Urothelium cell line (cell line): ENCODE data around the gene DAPP1.
"Not testable (repeated sequence)": the region's sequence is repeated elsewhere in the genome, so short reads cannot be mapped to it uniquely, and the experiment has no call there.

Experiments
- DNase-seq: peaks from one replicate; pipeline ENCODE4 v3.0.0; 2011; ENCODE audit warnings: low spot score, mixed read lengths
- FAIRE-seq: peaks from 2 replicates; lab custom pipeline; 2011; peaks lifted over from hg19 to GRCh38; lab: Jason Lieb, UNC

Gene DAPP1

DNA sequence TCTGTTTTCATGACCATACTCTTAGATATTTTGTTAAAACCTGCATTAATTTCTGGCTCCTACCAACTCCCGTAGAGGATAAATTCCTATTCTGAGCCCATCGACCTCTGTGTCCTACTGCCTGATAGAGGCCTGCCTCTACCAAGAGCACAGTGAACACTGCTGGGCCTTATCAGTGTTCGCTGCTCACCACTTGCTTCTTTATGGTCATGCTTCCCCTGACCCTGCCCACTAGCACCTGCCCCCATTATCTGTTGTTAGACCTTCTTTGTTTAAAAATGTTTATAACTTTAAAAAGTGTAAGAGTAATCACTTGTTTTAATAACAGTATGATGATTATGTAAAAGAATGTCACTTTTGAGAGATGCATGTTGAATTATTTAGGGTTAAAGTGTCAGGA lies 6.1 kb downstream of the DAPP1 start:
- FAIRE-seq (no peak), DNase-seq (no peak)

- DNase-seq (no peak), FAIRE-seq (no peak)
Observed at GRCh38 chr4:99824070-99824599, 7.5 kb downstream of the DAPP1 start.

DNA sequence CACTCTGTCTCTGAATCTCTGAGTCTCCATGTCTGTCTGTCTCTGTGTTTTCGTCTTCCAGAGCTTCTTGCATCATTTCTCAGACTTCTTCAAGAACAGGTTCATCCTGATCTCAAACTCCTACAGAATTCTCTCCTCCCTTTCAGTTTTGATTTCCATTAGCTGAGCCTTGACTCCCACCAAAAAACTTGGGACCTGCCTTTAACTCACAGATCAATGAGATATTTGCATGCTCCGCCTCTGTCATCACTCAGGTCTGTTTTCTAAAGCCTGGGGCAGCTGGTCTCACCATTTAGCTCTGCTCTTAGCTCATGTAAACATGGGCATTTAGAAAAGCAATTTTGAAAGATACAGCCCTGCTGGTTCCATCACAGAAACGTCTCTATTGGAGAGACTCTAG lies 8.6 kb downstream of the DAPP1 start:
- DNase-seq, result no peak

DNA sequence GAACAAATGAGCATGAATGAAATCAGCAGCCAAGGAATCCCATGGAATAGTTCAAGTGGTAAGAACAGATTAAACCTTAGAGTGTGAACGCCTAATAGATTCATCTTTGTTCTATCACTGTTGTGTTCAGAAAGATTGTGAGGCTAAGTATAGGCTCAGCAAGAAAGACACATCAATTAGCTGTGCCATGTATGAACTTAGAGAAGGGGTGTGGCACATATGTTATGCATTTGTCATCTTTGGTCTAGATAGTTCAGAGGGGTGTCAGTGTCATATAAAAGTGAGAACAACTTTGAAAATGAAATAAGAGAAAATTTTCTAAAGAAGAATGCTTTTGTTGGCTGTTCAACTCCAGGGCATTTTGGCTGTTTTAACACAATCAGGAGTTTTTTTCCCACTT lies 9.4 kb downstream of the DAPP1 start:
- DNase-seq, result no peak
- no peak for FAIRE-seq

More for the DNA sequence above, 8.6 kb downstream of the DAPP1 start:
- FAIRE-seq, result no peak

DNA sequence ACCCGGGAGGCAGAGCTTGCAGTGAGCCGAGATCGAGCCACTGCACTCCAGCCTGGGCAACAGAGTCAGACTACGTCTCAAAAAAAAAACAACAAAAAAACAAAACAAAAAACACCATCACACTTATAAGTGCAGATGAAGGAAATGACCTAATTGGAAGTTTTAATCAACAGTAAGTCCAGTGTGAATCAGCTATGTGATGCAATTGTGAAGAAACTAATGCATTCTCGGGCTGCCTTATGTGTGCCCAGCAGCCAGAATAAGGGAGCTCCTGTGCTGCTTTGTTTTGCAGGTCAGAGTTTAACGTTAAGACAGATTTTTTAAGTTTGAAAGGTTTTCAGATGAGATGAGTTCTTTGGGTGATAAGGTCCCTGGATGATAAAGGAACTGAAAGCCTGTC lies 10.8 kb downstream of the DAPP1 start:
- no peak for FAIRE-seq
- no peak for DNase-seq

DNA sequence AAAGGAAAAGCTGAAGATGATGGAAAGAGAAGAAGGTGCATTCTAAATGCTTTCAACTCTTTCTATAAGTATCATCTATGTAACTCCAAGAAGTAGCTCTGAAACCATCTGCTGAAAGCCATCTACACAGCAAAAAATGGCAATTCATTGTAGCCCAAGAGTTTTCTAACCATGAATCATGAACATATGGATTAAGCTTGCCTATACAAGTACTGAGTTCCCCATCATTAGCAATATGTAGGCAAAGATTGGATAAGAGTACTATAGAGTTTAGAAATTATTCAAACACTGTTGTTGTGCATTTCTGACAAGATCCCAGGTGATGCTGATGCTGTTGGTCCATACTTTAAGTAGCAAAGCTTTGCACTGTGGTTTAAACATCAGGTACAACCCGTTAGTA lies 11.2 kb downstream of the DAPP1 start:
- DNase-seq (no peak), FAIRE-seq (no peak)

DNA sequence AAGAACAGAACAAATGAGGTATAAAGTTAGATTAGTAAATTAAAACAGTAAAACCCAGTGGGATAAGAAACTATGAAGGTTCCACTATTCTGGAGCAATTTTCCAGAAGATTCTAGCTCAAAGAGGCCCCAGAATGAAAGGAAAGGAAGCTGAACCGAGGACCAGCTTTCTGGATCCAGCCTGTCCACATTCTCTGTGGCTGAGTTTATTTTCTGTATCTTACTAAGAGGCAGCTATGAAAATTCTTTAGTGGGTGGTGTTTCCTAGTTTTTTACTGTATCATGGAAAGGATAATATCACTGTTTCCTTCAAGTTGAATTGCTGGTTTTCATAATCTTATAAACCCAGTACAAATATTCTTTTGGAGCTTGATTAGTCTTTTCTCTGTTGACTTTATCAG lies 11.8 kb downstream of the DAPP1 start:
- DNase-seq (no peak), FAIRE-seq (no peak)

- FAIRE-seq, result not testable (repeated sequence)
Observed at GRCh38 chr4:99830051-99830450, 13.4 kb downstream of the DAPP1 start.

GRCh38 chr4:99832321-99832720 lies 15.7 kb downstream of the DAPP1 start:
- no peak for DNase-seq
- FAIRE-seq, result no peak

More at GRCh38 chr4:99830051-99830450, 13.4 kb downstream of the DAPP1 start:
- not testable (repeated sequence) for DNase-seq

DNA sequence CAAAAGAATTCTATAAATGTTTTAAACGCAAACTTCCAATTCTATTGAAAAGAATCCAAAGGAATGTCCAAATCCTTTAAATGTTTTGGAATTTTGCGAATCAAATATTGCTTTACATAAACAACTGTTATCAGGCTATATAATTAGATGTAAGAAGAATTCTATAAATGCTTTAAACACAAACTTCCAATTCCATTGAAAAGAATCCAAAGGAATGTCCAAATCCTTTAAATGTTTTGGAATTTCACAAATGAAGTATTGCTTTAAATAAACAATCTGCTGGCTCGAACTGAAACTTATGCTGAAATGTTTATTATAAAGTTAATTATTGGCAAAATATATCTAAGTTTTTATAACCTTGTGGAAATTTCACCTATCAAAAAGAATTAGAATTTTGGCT lies 16.1 kb downstream of the DAPP1 start:
- FAIRE-seq (no peak), DNase-seq (no peak)

DNA sequence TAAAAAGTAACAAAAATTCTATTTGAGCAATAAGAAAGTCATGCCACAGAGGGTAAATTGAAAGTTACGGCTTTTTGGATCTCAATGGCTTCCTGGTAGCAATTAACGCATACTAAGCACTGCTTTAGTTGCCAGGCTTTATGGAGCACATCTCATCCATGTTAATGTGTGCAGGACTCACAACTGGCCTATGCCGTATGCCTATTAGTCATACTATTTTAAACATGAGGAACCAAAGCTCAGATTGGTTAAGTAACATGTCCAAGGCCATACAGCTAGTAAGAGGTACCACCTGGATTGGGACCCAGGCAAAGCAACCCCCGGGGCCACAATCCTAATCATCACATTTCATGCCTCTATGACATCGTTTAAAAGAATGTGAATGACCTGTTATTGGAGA lies 17.1 kb downstream of the DAPP1 start:
- DNase-seq (no peak), FAIRE-seq (no peak)

- DNase-seq (no peak), FAIRE-seq (no peak)
Observed at GRCh38 chr4:99834569-99834968, 17.9 kb downstream of the DAPP1 start.

DNA sequence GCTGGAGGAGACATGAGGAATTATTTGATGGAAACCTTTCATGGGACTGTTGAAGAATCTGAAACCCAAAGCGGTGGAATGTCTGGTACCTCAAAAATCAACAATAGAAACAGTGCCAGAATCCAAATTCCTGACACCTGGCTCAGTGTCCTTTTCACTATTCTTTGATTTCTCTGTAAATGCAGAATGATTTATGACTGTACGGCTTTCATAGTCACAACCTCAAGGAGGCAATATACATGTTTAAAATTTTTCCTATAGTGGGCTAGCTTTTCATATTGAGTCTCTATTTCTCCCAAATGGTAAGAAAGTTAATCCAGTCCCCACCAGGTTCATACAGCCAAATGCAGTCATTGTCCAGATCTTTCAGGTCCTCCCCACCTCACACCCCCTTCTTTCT lies 19.3 kb downstream of the DAPP1 start:
- DNase-seq (no peak), FAIRE-seq (no peak)

DNA sequence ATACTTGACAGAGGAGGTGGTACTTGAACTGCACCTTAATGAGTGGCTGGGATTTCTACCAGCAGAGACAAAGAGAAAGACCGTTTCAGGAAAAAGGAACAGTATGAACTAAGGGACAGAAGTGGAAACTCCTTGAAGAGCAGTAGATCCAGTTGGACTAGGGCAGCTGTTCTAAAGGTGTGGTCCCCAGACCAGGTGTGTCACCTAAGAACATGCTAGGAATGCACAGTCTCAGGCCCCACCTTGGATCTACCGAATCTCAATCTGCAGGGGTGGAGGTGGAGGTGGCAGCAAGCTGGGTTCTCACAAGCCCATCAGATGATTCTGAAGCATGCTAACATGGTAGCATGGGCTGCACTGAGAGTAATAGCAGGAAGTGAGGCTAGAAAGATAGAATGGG lies 22.3 kb downstream of the DAPP1 start:
- DNase-seq, result no peak
- FAIRE-seq, result no peak

DNA sequence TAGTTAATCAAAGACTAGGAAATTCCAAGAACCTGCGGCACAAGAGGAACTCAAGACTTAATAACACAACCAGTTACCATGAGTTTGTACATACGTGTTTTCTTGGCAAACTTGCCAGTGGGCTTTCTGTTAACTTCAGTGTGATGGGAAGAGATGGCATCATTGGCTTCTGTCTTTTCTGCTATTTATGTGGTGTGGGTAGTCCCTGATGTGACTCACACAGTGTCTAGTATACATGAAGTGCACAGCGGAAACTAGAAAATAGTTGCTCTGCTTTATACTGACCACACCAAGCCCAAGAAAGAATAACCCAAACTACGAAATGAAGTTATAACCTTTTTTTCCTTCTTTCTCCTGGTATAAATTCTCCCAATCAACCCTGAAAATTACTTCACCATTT lies 24.5 kb downstream of the DAPP1 start:
- FAIRE-seq (no peak), DNase-seq (no peak)

DNA sequence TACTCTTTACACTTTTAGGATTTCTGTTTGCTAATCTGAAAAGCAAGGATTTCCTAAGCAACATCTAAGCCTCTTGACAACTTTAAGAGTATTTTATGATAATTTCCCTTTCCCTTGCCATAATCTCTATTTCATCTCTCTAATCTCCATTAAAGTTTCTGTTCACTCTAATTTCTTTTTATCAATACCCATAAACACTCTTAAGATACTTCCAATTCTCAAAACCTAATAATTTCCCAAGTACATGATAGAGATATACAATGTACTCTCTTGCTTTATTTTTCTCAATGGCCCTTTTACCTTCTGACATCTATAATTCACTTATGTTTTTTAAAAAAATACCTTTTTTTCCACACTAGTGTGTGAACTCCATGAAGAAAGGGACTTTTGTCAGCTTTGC lies 26.8 kb downstream of the DAPP1 start:
- no peak for DNase-seq
- no peak for FAIRE-seq

GRCh38 chr4:99844048-99844447 lies 27.4 kb downstream of the DAPP1 start:
- DNase-seq, result no peak
- no peak for FAIRE-seq

DNA sequence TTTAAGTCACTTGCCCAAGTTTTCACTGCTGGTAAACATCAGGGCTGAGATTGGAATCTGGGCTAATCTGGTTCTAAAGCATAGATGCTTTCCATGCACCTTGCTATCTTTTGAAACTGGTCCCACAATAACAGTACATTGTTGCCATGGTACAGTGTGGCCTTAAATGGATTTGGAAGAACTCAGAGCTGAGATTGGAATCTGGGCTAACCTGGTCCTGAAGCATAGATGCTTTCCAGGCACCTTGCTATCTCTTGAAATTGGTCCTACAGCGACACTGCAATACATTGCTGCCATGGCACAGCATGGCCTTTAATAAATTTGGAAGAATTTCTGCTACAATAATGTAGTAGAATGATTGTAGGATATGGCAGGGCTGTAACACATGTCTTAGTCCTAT lies 28.6 kb downstream of the DAPP1 start:
- no peak for DNase-seq
- FAIRE-seq, result no peak

DNA sequence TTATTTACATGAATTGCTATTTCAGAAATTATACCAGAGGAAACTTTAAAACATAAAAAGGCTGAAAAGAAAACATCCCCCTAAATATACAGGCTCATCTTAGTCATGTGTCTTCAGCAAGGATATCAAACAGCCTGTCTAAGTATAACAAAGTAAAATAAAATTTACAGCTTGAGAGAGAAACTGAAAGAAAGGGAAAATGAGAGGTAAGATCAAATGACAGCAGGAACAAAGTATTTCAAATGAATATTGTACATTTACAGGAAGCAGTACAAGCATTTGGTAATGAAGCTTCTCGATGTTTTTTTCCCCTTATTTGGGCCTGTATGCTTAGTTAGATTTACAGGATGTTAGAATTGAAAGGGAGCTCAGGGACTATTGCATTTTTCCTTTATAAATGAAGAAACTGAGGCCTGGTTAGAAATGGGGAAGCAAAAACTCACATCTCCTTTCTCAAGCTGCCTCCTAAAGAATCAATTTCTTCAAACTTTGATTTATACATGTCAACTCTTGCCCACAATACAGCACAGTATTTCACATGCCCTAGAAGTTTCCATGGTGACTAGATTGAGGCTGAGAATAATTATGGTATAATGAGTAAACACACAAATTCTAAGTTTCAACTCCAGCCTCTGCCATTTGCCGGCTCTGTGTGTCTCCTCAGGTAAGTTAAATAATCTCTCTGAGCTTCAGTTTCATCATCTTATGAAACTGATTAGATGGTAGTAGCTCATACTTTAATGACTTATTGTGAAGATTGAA lies 29.3 kb downstream of the DAPP1 start:
- FAIRE-seq, result no peak
- DNase-seq, result no peak

DNA sequence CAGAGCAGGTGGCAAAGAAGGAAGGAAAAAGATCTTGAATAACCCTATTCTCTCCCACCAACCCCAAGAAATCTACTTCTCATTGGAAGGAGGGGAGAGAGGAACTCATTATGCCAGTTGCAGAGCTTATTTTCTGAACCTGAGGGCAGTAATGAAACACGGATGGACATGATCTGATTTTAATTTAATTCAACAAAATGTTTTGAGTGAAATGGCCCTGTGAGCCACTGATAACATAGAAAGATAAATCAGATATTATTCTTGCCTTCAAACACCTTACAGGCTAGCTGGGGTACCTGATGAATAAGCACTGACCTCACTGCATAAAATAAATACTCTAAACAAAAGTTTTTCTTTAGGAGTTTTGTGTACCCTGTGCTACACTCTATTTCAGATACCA lies 30.3 kb downstream of the DAPP1 start:
- DNase-seq (no peak), FAIRE-seq (no peak)

DNA sequence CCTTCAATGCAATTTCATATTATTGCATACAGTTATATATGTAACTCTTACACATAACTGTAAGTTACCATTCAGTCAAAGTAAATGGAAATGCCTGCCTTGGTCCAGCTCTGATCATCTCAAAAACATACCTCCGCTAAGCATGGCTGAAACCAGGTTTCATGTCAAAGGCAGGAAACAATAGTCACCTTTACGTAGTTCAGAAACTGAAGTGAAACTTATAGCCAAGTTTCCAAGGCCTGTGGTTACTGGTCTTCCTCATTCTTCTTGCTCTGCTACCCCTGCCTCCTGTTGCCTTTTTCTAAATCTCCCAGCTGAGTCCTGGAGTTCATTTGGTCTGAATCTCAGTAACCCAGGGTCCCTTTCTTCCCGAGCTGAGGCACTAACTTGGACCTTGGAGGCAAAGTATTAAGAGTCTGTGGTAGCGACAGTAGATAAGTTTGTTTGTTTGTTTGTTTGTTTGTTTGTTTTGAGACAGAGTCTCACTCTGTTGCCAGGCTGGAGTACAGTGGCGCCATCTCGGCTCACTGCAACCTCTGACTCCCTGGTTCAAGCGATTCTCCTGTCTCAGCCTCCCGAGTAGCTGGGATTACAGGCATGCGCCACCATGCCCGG lies 30.8 kb downstream of the DAPP1 start:
- DNase-seq, result no peak
- FAIRE-seq, result no peak

DNA sequence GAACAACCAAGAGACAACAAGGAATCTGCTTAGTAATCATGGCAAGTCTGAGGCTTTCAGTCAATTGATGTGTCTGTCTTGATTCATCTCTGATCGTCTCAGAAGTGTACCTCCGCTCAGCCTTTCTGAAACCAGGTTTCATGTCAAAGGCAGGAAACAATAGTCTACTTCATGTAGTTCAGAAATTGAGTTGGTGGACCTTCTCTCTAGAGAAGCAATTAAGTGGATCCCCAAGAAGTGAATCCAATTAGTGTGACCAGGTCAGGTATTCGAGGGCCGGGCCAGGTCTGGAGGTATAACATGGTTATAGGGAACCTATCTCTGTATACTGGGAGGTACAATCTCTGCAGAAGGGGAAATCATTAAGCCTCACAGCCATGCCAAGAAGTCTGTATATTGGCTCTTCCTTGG lies 32.0 kb downstream of the DAPP1 start:
- FAIRE-seq, result no peak
- no peak for DNase-seq
